ENCODE measurements around the gene IGF1R. TPM values are rescaled to one million over a fixed set of nuclear protein-coding genes. Genes with fewer than 3 reads are reported as not detected.

IGF1R gene
- polyA plus RNA-seq, 1 experiment, result 36.2 TPM

- no peak overlapping the region for H3K4me3 ChIP-seq (ENCODE audit: low read depth, low read length)
- no peaks in the 10 kb centered on the region for H3K36me3 ChIP-seq (ENCODE audit: control insufficient read depth, insufficient read depth, low read length)
- ChIA-PET CTCF (interaction anchor here (0.8 to 1.0 kb wide), 3 partner anchors 9 to 18 kb away, joined by 3 read pairs; no protein-coding TSS in a partner anchor), POLR2A (no interaction called here)
- no peak for TF ChIP-seq CTCF (IDR thresholded peaks at IDR 0.05; ENCODE audit: insufficient read depth, low read depth, low read length)
- no peak for DNase-seq (ENCODE audit: low read depth)
- H3K27me3 ChIP-seq (ENCODE audit: control insufficient read depth, insufficient read depth, low read length), result no peaks in the 10 kb centered on the region
These were observed 333.7 kb downstream of the IGF1R start for GRCh38 chr15:98981851-98982722.

- CTCF ChIA-PET, result interaction anchor here (0.9 kb wide), 1 partner anchor 11 kb away, joined by 3 read pairs; no protein-coding TSS in a partner anchor
- POLR2A ChIA-PET, result interaction anchor here (0.7 kb wide), 1 partner anchor 585 kb away, joined by 5 read pairs; no protein-coding TSS in a partner anchor
- no peak for TF ChIP-seq CTCF (IDR thresholded peaks at IDR 0.05; ENCODE audit: insufficient read depth, low read depth, low read length)
- no peak overlapping the region for H3K4me3 ChIP-seq (ENCODE audit: low read depth, low read length)
- peak; percentile 87 for DNase-seq (ENCODE audit: low read depth)
- H3K27me3 ChIP-seq (ENCODE audit: control insufficient read depth, insufficient read depth, low read length), result no peaks in the 10 kb centered on the region
- H3K36me3 ChIP-seq (ENCODE audit: control insufficient read depth, insufficient read depth, low read length), result no peaks in the 10 kb centered on the region
These were observed 335.0 kb downstream of the IGF1R start for GRCh38 chr15:98983334-98983733.

GRCh38 chr15:98986281-98986680 is 337.9 kb downstream of the IGF1R start:
- CTCF ChIA-PET, result interaction anchor here (2.1 kb wide), 1 partner anchor 21 kb away, joined by 5 read pairs; no protein-coding TSS in a partner anchor
- POLR2A ChIA-PET, result no interaction called here
- Histone ChIP-seq H3K36me3 (ENCODE audit: control insufficient read depth, insufficient read depth, low read length) (no peaks in the 10 kb centered on the region), H3K4me3 (ENCODE audit: low read depth, low read length) (no peak overlapping the region), H3K27me3 (ENCODE audit: control insufficient read depth, insufficient read depth, low read length) (no peaks in the 10 kb centered on the region)
- no peak for DNase-seq (ENCODE audit: low read depth)
- no peak for TF ChIP-seq CTCF (IDR thresholded peaks at IDR 0.05; ENCODE audit: insufficient read depth, low read depth, low read length)

GRCh38 chr15:98994892-98995291 is 346.6 kb downstream of the IGF1R start:
- ChIA-PET CTCF (interaction anchor here (0.7 to 1.4 kb wide), 2 partner anchors 13 to 81 kb away, joined by 3 read pairs; no protein-coding TSS in a partner anchor), POLR2A (no interaction called here)
- no peaks in the 10 kb centered on the region for H3K36me3 ChIP-seq (ENCODE audit: control insufficient read depth, insufficient read depth, low read length)
- H3K4me3 ChIP-seq (ENCODE audit: low read depth, low read length), result no peak overlapping the region
- TF ChIP-seq CTCF (IDR thresholded peaks at IDR 0.05; ENCODE audit: insufficient read depth, low read depth, low read length), result no peak
- no peak for DNase-seq (ENCODE audit: low read depth)
- 0 out of 2 replicates have a peak, but pooled peaks cover 5% of the 10 kb centered on the region for H3K27me3 ChIP-seq (ENCODE audit: control insufficient read depth, insufficient read depth, low read length)

- DNase-seq (ENCODE audit: low read depth), result no peak
- POLR2A ChIA-PET, result interaction anchor here (0.5 kb wide), 1 partner anchor 795 kb away, joined by 4 read pairs; no protein-coding TSS in a partner anchor
- Histone ChIP-seq H3K36me3 (ENCODE audit: control insufficient read depth, insufficient read depth, low read length) (no peaks in the 10 kb centered on the region), H3K27me3 (ENCODE audit: control insufficient read depth, insufficient read depth, low read length) (0 out of 2 replicates have a peak, but pooled peaks cover 5% of the 10 kb centered on the region), H3K4me3 (ENCODE audit: low read depth, low read length) (no peak overlapping the region)
- CTCF ChIA-PET, result interaction anchor here (1.6 kb wide), 1 partner anchor 11 kb away, joined by 4 read pairs; the partner anchor contains the start of gene PGPEP1L
- TF ChIP-seq CTCF (IDR thresholded peaks at IDR 0.05; ENCODE audit: insufficient read depth, low read depth, low read length), result no peak
These were observed 347.8 kb downstream of the IGF1R start for GRCh38 chr15:98996169-98996568.
